T-cell (primary cell): Measurements from ENCODE around the gene NPW. TPM values are rescaled to one million over a fixed set of nuclear protein-coding genes. Genes with fewer than 3 reads are reported as not detected.

ENCODE experiments used
- ATAC-seq, 4 experiments: fragments of 200-7000 bp in 3 of 4; fragments of 150-1000 bp in 1 of 4; cut with Tn5 transposase; replicated peaks in 1 of 4; 1 replicate in 3 of 4; 2 replicates in 1 of 4; pipeline ENCODE4 v1.10.0; 2021; ENCODE audit warnings: moderate library complexity in 3 of 4, mild to moderate bottlenecking in 2 of 4, moderate number of reproducible peaks in 1 of 4
- CTCF ChIA-PET, 2 donors: fragments of 300-600 bp; sonication (Branson Sonifier 250); formaldehyde crosslinking; loops; one replicate each; lab custom pipeline; 2022; ENCODE audit warnings: antibody characterized with exemption in 2 of 2; lab: Charles Lee
- POLR2A ChIA-PET, 2 donors: fragments of 300-600 bp; sonication (Branson Sonifier 250); formaldehyde crosslinking; loops; one replicate each; lab custom pipeline; 2022; ENCODE audit warnings: antibody characterized with exemption in 2 of 2; lab: Charles Lee
- DNase-seq, 35 experiments: peaks; one replicate each; pipeline versions ENCODE4 v3.0.0 to v3.0.0-alpha.2; 2013 to 2023
- H3K27ac ChIP-seq: one replicate; pipeline ENCODE4 v1.5.1; 2013; ENCODE audit warnings: low read length
- H3K27me3 ChIP-seq, 2 experiments: replicated peaks in 1 of 2; 1 replicate in 1 of 2; 2 replicates in 1 of 2; pipeline versions ENCODE4 v1.6.1 to v1.7.0; 2013; ENCODE audit warnings: low read length in 1 of 2, mixed read lengths in 1 of 2; ENCODE audit not compliant: control insufficient read depth in 2 of 2, insufficient read depth in 2 of 2; ENCODE audit errors: extremely low read depth in 1 of 2
- H3K36me3 ChIP-seq, 2 donors: 1 replicate in 1 of 2; 2 replicates in 1 of 2; pipeline versions ENCODE4 v1.6.1 to v1.7.0; 2013; ENCODE audit warnings: low read length in 1 of 2; ENCODE audit not compliant: control insufficient read depth in 2 of 2, insufficient read depth in 1 of 2; ENCODE audit errors: extremely low read depth in 1 of 2
- H3K4me1 ChIP-seq, 2 experiments: 1 replicate in 1 of 2; 2 replicates in 1 of 2; pipeline versions ENCODE4 v1.6.1 to v1.7.0; 2013; ENCODE audit warnings: low read length in 2 of 2, mixed read lengths in 1 of 2; ENCODE audit not compliant: insufficient read depth in 2 of 2, control insufficient read depth in 1 of 2; ENCODE audit errors: extremely low read depth in 1 of 2
- H3K4me3 ChIP-seq, 2 donors: 1 replicate in 1 of 2; 2 replicates in 1 of 2; pipeline versions ENCODE4 v1.5.1 to v1.7.0; 2013; ENCODE audit warnings: mild to moderate bottlenecking in 2 of 2, low read length in 1 of 2, moderate library complexity in 1 of 2; ENCODE audit not compliant: control insufficient read depth in 1 of 2; ENCODE audit errors: extremely low read depth in 1 of 2
- H3K9me3 ChIP-seq: 2 replicates; pipeline ENCODE4 v1.7.0; 2013
- H3K27ac Mint-ChIP-seq, 2 donors: one replicate each; pipeline ENCODE4 v1.8.0; 2020 to 2021; ENCODE audit warnings: mild to moderate bottlenecking in 2 of 2, mixed read lengths in 2 of 2
- H3K27me3 Mint-ChIP-seq, 2 donors: one replicate each; pipeline ENCODE4 v1.8.0; 2021 to 2022; ENCODE audit warnings: mixed read lengths in 2 of 2
- H3K36me3 Mint-ChIP-seq: one replicate; pipeline ENCODE4 v1.8.0; 2021; ENCODE audit warnings: mixed read lengths
- H3K4me1 Mint-ChIP-seq, 3 donors: one replicate each; pipeline ENCODE4 v1.8.0; 2020 to 2022; ENCODE audit warnings: mixed read lengths in 3 of 3, mild to moderate bottlenecking in 1 of 3
- H3K4me3 Mint-ChIP-seq, 3 donors: one replicate each; pipeline ENCODE4 v1.8.0; 2020 to 2022; ENCODE audit warnings: mild to moderate bottlenecking in 3 of 3, mixed read lengths in 3 of 3, moderate library complexity in 3 of 3
- H3K9me3 Mint-ChIP-seq, 3 donors: one replicate each; pipeline ENCODE4 v1.8.0; 2020 to 2022; ENCODE audit warnings: mixed read lengths in 3 of 3
- WGBS: methylation state at CpG from one replicate; pipeline ENCODE4 v1.1.5; 2013; ENCODE audit warnings: missing lambda C conversion rate; ENCODE audit not compliant: insufficient coverage; 5-methylcytosine and 5-hydroxymethylcytosine counted together
- total RNA-seq, 35 experiments: library from RNA in 6 of 35; stranded (reverse) in 6 of 35; fragments of 120-200 nt in 1 of 35; gene quantifications; one replicate each; pipeline versions ENCODE4 v1.2.1 to v1.2.4 and lab custom pipeline; 2013 to 2026

NPW gene
- total RNA-seq, 5 donors from 2014 or later (not counting 1 experiment from before 2014, with no cell fraction given), result 0.43 to 0.44 TPM; not detected in 3

GRCh38 chr16:2036200-2036966 lies 16.8 kb downstream of the NPW start:
- ATAC-seq (no peak), DNase-seq (no peak)
- no peak overlapping the region for H3K4me3 ChIP-seq
- no peaks in the 10 kb centered on the region for H3K36me3 ChIP-seq
- WGBS, result 95% methylated on average over 46 of the region's 47 CpGs
- H3K9me3 ChIP-seq, result no peaks in the 10 kb centered on the region
- H3K27ac ChIP-seq, result no peak overlapping the region
- Mint-ChIP-seq H3K9me3 (no peaks in the 10 kb centered on the region), H3K36me3 (no peaks in the 10 kb centered on the region), H3K27ac (no peak overlapping the region), H3K4me1 (peaks cover 0 to 2% (median 0%) of the 10 kb centered on the region in 3 donors), H3K4me3 (no peak overlapping the region), H3K27me3 (no peaks in the 10 kb centered on the region)
- ChIA-PET CTCF (no interaction called here), POLR2A (no interaction called here)
- H3K4me1 ChIP-seq, result peaks cover 0 to 8% of the 10 kb centered on the region in 2 experiments
- peaks cover 0 to 5% of the 10 kb centered on the region in 2 experiments for H3K27me3 ChIP-seq

GRCh38 chr16:2037115-2037514 lies 17.5 kb downstream of the NPW start:
- Mint-ChIP-seq H3K36me3 (no peaks in the 10 kb centered on the region), H3K4me1 (peaks cover 0 to 2% (median 0%) of the 10 kb centered on the region in 3 donors), H3K27ac (no peak overlapping the region), H3K9me3 (no peaks in the 10 kb centered on the region), H3K27me3 (no peaks in the 10 kb centered on the region), H3K4me3 (no peak overlapping the region)
- Histone ChIP-seq H3K36me3 (no peaks in the 10 kb centered on the region), H3K4me3 (no peak overlapping the region), H3K27ac (no peak overlapping the region), H3K27me3 (peaks cover 0 to 4% of the 10 kb centered on the region in 2 experiments), H3K9me3 (no peaks in the 10 kb centered on the region), H3K4me1 (peaks cover 0 to 8% of the 10 kb centered on the region in 2 experiments)
- 86% methylated on average over 9 of the region's 15 CpGs for WGBS
- DNase-seq (no peak), ATAC-seq (no peak)
- ChIA-PET POLR2A (no interaction called here), CTCF (no interaction called here)

- WGBS, result 84% methylated on average over 13 of the region's 29 CpGs
- CTCF ChIA-PET, result no interaction called here
- H3K27ac ChIP-seq, result no peak overlapping the region
- H3K9me3 ChIP-seq, result no peaks in the 10 kb centered on the region
- no peak overlapping the region for H3K4me3 ChIP-seq
- H3K36me3 ChIP-seq, result no peaks in the 10 kb centered on the region
- H3K4me3 Mint-ChIP-seq, result no peak overlapping the region
- no peaks in the 10 kb centered on the region for H3K9me3 Mint-ChIP-seq
- H3K27me3 ChIP-seq, result peaks cover 0 to 4% of the 10 kb centered on the region in 2 experiments
- DNase-seq (no peak), ATAC-seq (no peak)
- no peaks in the 10 kb centered on the region for H3K36me3 Mint-ChIP-seq
- POLR2A ChIA-PET, result no interaction called here
- H3K4me1 ChIP-seq, result peaks cover 0 to 8% of the 10 kb centered on the region in 2 experiments
- no peaks in the 10 kb centered on the region for H3K27me3 Mint-ChIP-seq
- no peak overlapping the region for H3K27ac Mint-ChIP-seq
- H3K4me1 Mint-ChIP-seq, result peaks cover 0 to 2% (median 0%) of the 10 kb centered on the region in 3 donors
These were observed 18.2 kb downstream of the NPW start for GRCh38 chr16:2037647-2038381.

GRCh38 chr16:2038382-2039231 lies 19.0 kb downstream of the NPW start:
- Histone ChIP-seq H3K4me1 (peaks cover 0 to 4% of the 10 kb centered on the region in 2 experiments), H3K9me3 (no peaks in the 10 kb centered on the region), H3K36me3 (peaks cover 0 to 2% of the 10 kb centered on the region in 2 donors), H3K27ac (no peak overlapping the region), H3K27me3 (peaks cover 0 to 4% of the 10 kb centered on the region in 2 experiments), H3K4me3 (no peak overlapping the region)
- Mint-ChIP-seq H3K27ac (no peak overlapping the region), H3K36me3 (no peaks in the 10 kb centered on the region), H3K4me1 (no peaks in the 10 kb centered on the region), H3K27me3 (no peaks in the 10 kb centered on the region), H3K4me3 (no peak overlapping the region), H3K9me3 (no peaks in the 10 kb centered on the region)
- POLR2A ChIA-PET, result no interaction called here
- 81% methylated on average over 28 of the region's 41 CpGs for WGBS
- no peak for DNase-seq
- CTCF ChIA-PET, result no interaction called here
- no peak for ATAC-seq

- H3K9me3 Mint-ChIP-seq, result no peaks in the 10 kb centered on the region
- peaks cover 0 to 2% of the 10 kb centered on the region in 2 donors for H3K36me3 ChIP-seq
- ChIA-PET POLR2A (no interaction called here), CTCF (interaction anchor here in 1 of 2 donors (0.5 kb wide), 1 partner anchor 492 kb away, joined by 4 read pairs; the partner anchor contains the start of gene CEMP1)
- no peaks in the 10 kb centered on the region for H3K36me3 Mint-ChIP-seq
- H3K27ac Mint-ChIP-seq, result no peak overlapping the region
- 84% methylated on average over 23 of the region's 29 CpGs for WGBS
- no peaks in the 10 kb centered on the region for H3K4me1 Mint-ChIP-seq
- no peak overlapping the region for H3K4me3 ChIP-seq
- H3K27ac ChIP-seq, result no peak overlapping the region
- no peaks in the 10 kb centered on the region for H3K9me3 ChIP-seq
- no peak overlapping the region for H3K4me3 Mint-ChIP-seq
- H3K27me3 Mint-ChIP-seq, result no peaks in the 10 kb centered on the region
- DNase-seq, result no peak
- no peak for ATAC-seq
- H3K4me1 ChIP-seq, result peaks cover 0 to 3% of the 10 kb centered on the region in 2 experiments
- H3K27me3 ChIP-seq, result peaks cover 0 to 4% of the 10 kb centered on the region in 2 experiments
These were observed 19.9 kb downstream of the NPW start for GRCh38 chr16:2039274-2040031.
